ENCODE measurements around the gene EFTUD2.
A peak's percentile ranks its signal among the peaks of the same experiment; 100 is the strongest.

EFTUD2 gene

GRCh38 chr17:44940317-44940716 is 41.1 kb upstream of the EFTUD2 start:
- H3K4me3 ChIP-seq (ENCODE audit: low read depth, low read length) = no peak overlapping the region
- peak; percentile 26 for DNase-seq (ENCODE audit: low read depth)
- TF ChIP-seq CTCF (conservative IDR thresholded peaks at IDR 0.05; ENCODE audit: low read depth, low read length) = no peak

- no peak for TF ChIP-seq CTCF (conservative IDR thresholded peaks at IDR 0.05; ENCODE audit: low read depth, low read length)
These were observed 35.9 kb upstream of the EFTUD2 start for GRCh38 chr17:44935116-44935515.

GRCh38 chr17:44934745-44935105 is 35.5 kb upstream of the EFTUD2 start:
- H3K4me3 ChIP-seq (ENCODE audit: low read depth, low read length) = no peak overlapping the region
- no peak for TF ChIP-seq CTCF (conservative IDR thresholded peaks at IDR 0.05; ENCODE audit: low read depth, low read length)
- DNase-seq (ENCODE audit: low read depth) = no peak

More at GRCh38 chr17:44935116-44935515, 35.9 kb upstream of the EFTUD2 start:
- no peak overlapping the region for H3K4me3 ChIP-seq (ENCODE audit: low read depth, low read length)
- DNase-seq (ENCODE audit: low read depth) = no peak

GRCh38 chr17:44933824-44934744 is 34.8 kb upstream of the EFTUD2 start:
- no peak for DNase-seq (ENCODE audit: low read depth)
- no peak for TF ChIP-seq CTCF (conservative IDR thresholded peaks at IDR 0.05; ENCODE audit: low read depth, low read length)
- no peak overlapping the region for H3K4me3 ChIP-seq (ENCODE audit: low read depth, low read length)

- no peak for DNase-seq (ENCODE audit: low read depth)
- TF ChIP-seq CTCF (conservative IDR thresholded peaks at IDR 0.05; ENCODE audit: low read depth, low read length) = no peak
- no peak overlapping the region for H3K4me3 ChIP-seq (ENCODE audit: low read depth, low read length)
These were observed 33.5 kb upstream of the EFTUD2 start for GRCh38 chr17:44932787-44933097.

- no peak for TF ChIP-seq CTCF (conservative IDR thresholded peaks at IDR 0.05; ENCODE audit: low read depth, low read length)
These were observed 33.0 kb upstream of the EFTUD2 start for GRCh38 chr17:44932096-44932786.

More at GRCh38 chr17:44932096-44932786, 33.0 kb upstream of the EFTUD2 start:
- no peak for DNase-seq (ENCODE audit: low read depth)
- H3K4me3 ChIP-seq (ENCODE audit: low read depth, low read length) = no peak overlapping the region

Measured in choroid plexus epithelial cell (primary cell).